A549 (cell line): ENCODE results near the gene WFIKKN1.

Experiments
- CBX2 ChIP-seq: fragments of 200-600 bp; sonication (generic); IDR thresholded peaks from 2 replicates; pipeline ENCODE4 v1.6.1; 2016; ENCODE audit warnings: low read depth, mild to moderate bottlenecking, borderline replicate concordance
- EHMT2 ChIP-seq: fragments of 200-600 bp; sonication (generic); IDR thresholded peaks from 2 replicates; pipeline ENCODE4 v1.6.1; 2016; ENCODE audit warnings: antibody characterized with exemption, low read depth, mild to moderate bottlenecking, moderate library complexity
- HMGXB4 ChIP-seq: fragments of 250-450 bp; sonication (Bioruptor Pico); IDR thresholded peaks from 2 replicates; pipeline ENCODE4 v1.5.0; 2021; ENCODE audit warnings: mild to moderate bottlenecking, moderate library complexity, borderline replicate concordance
- KDM1A ChIP-seq: fragments of 200-600 bp; sonication (generic); IDR thresholded peaks from 2 replicates; pipeline ENCODE4 v1.6.1; 2016; ENCODE audit warnings: low read depth, mild to moderate bottlenecking
- KDM5A ChIP-seq: fragments of 200-600 bp; sonication (generic); IDR thresholded peaks from 2 replicates; pipeline ENCODE4 v1.6.1; 2016; ENCODE audit warnings: antibody characterized with exemption, mild to moderate bottlenecking
- POLR2A ChIP-seq: IDR thresholded peaks from 2 replicates; pipeline ENCODE4 v1.6.1; 2012; ENCODE audit warnings: mild to moderate bottlenecking, low read length
- REST ChIP-seq: fragments of 200-600 bp; sonication (generic); IDR thresholded peaks from 2 replicates; pipeline ENCODE4 v1.6.1; 2016; ENCODE audit warnings: antibody characterized with exemption, mild to moderate bottlenecking, moderate library complexity
- TP53 ChIP-seq: fragments of 250-450 bp; sonication (Bioruptor Pico); IDR thresholded peaks from 2 replicates; pipeline ENCODE4 v1.5.0; 2021; ENCODE audit warnings: mild to moderate bottlenecking, moderate library complexity
- USF2 ChIP-seq: fragments of 450-650 bp; IDR thresholded peaks from 2 replicates; pipeline ENCODE4 v1.6.1; 2014; ENCODE audit warnings: antibody characterized with exemption
- ZC3H11A ChIP-seq: fragments of 450-650 bp; IDR thresholded peaks from 2 replicates; pipeline ENCODE4 v1.6.1; 2014; ENCODE audit warnings: antibody characterized with exemption, mild to moderate bottlenecking
- TF ChIP-seq, protein P1 (sequence below): fragments of >200 bp; sonication (Bioruptor Twin); formaldehyde crosslinking; IDR thresholded peaks from 3 replicates; pipeline ENCODE4 v1.5.1; 2016

- no peak for TF ChIP-seq HMGXB4 (CRISPR knock-in tag)
- TF ChIP-seq CBX2: no peak
- TF ChIP-seq, protein P1, sequence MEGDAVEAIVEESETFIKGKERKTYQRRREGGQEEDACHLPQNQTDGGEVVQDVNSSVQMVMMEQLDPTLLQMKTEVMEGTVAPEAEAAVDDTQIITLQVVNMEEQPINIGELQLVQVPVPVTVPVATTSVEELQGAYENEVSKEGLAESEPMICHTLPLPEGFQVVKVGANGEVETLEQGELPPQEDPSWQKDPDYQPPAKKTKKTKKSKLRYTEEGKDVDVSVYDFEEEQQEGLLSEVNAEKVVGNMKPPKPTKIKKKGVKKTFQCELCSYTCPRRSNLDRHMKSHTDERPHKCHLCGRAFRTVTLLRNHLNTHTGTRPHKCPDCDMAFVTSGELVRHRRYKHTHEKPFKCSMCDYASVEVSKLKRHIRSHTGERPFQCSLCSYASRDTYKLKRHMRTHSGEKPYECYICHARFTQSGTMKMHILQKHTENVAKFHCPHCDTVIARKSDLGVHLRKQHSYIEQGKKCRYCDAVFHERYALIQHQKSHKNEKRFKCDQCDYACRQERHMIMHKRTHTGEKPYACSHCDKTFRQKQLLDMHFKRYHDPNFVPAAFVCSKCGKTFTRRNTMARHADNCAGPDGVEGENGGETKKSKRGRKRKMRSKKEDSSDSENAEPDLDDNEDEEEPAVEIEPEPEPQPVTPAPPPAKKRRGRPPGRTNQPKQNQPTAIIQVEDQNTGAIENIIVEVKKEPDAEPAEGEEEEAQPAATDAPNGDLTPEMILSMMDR: no peak
- TF ChIP-seq POLR2A: no peak
- TF ChIP-seq KDM1A: no peak
- TF ChIP-seq REST: no peak
- no peak for TF ChIP-seq TP53 (CRISPR knock-in tag)
- no peak for TF ChIP-seq KDM5A
- no peak for TF ChIP-seq ZC3H11A
- TF ChIP-seq EHMT2: no peak
- no peak for TF ChIP-seq USF2
Measured at GRCh38 chr16:676913-677312, 46.1 kb downstream of the WFIKKN1 start.
